DOHH2 (cell line): ENCODE results near the gene PSMG3.

Source experiments
- H3F3A ChIP-seq: fragments of 200-600 bp; sonication (generic), shearing (Covaris generic); 2 replicates; pipeline ENCODE4 v1.6.0; 2016; ENCODE audit warnings: antibody characterized with exemption, mild to moderate bottlenecking; ENCODE audit not compliant: control insufficient read depth, insufficient read depth
- H3K27ac ChIP-seq: fragments of 200-600 bp; sonication (generic); 2 replicates; pipeline ENCODE4 v1.5.1; 2014; ENCODE audit warnings: low read depth, mild to moderate bottlenecking, low read length, moderate library complexity
- H3K27me3 ChIP-seq: fragments of 200-600 bp; sonication (generic); 2 replicates; pipeline ENCODE4 v1.6.1; 2014; ENCODE audit warnings: mild to moderate bottlenecking, low read length, mixed read lengths; ENCODE audit not compliant: control insufficient read depth
- H3K36me3 ChIP-seq: fragments of 200-600 bp; sonication (generic); 2 replicates; pipeline ENCODE4 v1.6.1; 2014; ENCODE audit warnings: mild to moderate bottlenecking, low read length, moderate library complexity, mixed read lengths; ENCODE audit not compliant: control insufficient read depth
- H3K4me1 ChIP-seq: fragments of 200-600 bp; sonication (generic); 2 replicates; pipeline ENCODE4 v1.6.1; 2014; ENCODE audit warnings: mild to moderate bottlenecking, low read length, mixed read lengths; ENCODE audit not compliant: control insufficient read depth
- H3K4me2 ChIP-seq: fragments of 200-600 bp; sonication (generic); 2 replicates; pipeline ENCODE4 v1.6.0; 2014; ENCODE audit warnings: mild to moderate bottlenecking, low read length, moderate library complexity
- H3K4me3 ChIP-seq: fragments of 200-600 bp; sonication (generic); 2 replicates; pipeline ENCODE4 v1.5.1; 2014; ENCODE audit warnings: mild to moderate bottlenecking, low read length, mixed read lengths
- H3K79me2 ChIP-seq: fragments of 200-600 bp; sonication (generic); 2 replicates; pipeline ENCODE4 v1.6.1; 2014; ENCODE audit warnings: mild to moderate bottlenecking, low read length, mixed read lengths; ENCODE audit not compliant: control insufficient read depth
- H3K9me2 ChIP-seq: fragments of 200-600 bp; sonication (generic); replicated peaks from 2 replicates; pipeline ENCODE4 v1.6.1; 2014; ENCODE audit warnings: mild to moderate bottlenecking, low read length, mixed read lengths; ENCODE audit not compliant: control insufficient read depth
- H3K9me3 ChIP-seq: fragments of 200-600 bp; sonication (generic); 2 replicates; pipeline ENCODE4 v1.6.1; 2014; ENCODE audit warnings: antibody characterized with exemption, low read length, mixed read lengths; ENCODE audit not compliant: control insufficient read depth, insufficient read depth
- H4K20me1 ChIP-seq: fragments of 200-600 bp; sonication (generic); 2 replicates; pipeline ENCODE4 v1.6.0; 2014; ENCODE audit warnings: low read depth, mild to moderate bottlenecking, antibody characterized with exemption, low read length, moderate library complexity; ENCODE audit not compliant: control insufficient read depth, insufficient read depth
- CTCF ChIP-seq: fragments of 200-600 bp; sonication (generic); IDR thresholded peaks from one replicate; pipeline ENCODE4 v1.5.1; 2014; ENCODE audit warnings: antibody characterized with exemption, mild to moderate bottlenecking, low read depth, low read length; ENCODE audit not compliant: poor library complexity, severe bottlenecking
- EZH2phosphoT487 ChIP-seq: fragments of 200-600 bp; sonication (generic); IDR thresholded peaks from 2 replicates; pipeline ENCODE4 v1.6.1; 2017; ENCODE audit warnings: borderline replicate concordance, mild to moderate bottlenecking, antibody characterized with exemption, low read length, moderate library complexity, mixed read lengths

Gene PSMG3

DNA sequence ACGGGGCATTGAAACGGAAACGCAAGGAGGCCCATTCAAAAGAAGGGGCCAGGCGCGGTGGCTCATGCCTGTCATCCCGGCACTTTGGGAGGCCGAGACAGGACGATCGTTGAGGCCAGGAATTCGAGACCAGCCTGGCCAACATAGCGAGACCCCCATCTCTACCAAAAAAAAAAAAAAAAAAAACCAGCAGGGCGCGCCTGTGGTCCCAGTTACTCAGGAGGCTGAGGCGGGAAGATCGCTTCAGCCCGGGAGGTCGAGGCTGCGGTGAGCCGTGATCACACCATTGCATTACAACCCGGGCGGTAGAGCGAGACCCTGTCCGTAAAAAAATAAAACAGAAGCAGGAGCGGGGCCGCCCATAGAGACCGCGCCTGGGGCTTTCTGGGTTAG lies 396 bp downstream of the PSMG3 start:
- H3K36me3 ChIP-seq, result peaks cover 25% of the 10 kb centered on the region
- H3K27ac ChIP-seq, result peak overlapping the region; percentile 20
- peak overlapping the region; percentile 69 for H3K4me2 ChIP-seq
- peak overlapping the region; percentile 77 for H3K4me3 ChIP-seq
- H3K9me3 ChIP-seq, result no peaks in the 10 kb centered on the region
- no peak for TF ChIP-seq EZH2phosphoT487
- TF ChIP-seq CTCF, result peak; percentile 5
- H3K9me2 ChIP-seq, result no peaks in the 10 kb centered on the region
- no peaks in the 10 kb centered on the region for H3K27me3 ChIP-seq
- H4K20me1 ChIP-seq, result no peaks in the 10 kb centered on the region
- H3F3A ChIP-seq, result peaks cover 16% of the 10 kb centered on the region; the same call in 1 of the 2 replicates
- peaks cover 27% of the 10 kb centered on the region for H3K4me1 ChIP-seq
- H3K79me2 ChIP-seq, result peaks cover 37% of the 10 kb centered on the region

GRCh38 chr7:1569016-1569415 lies 816 bp downstream of the PSMG3 start:
- Histone ChIP-seq H3K4me3 (peak overlapping the region; percentile 77), H3K27ac (peak overlapping the region; percentile 20; the same call in 1 of the 2 replicates), H3K9me2 (no peaks in the 10 kb centered on the region), H3K36me3 (peaks cover 25% of the 10 kb centered on the region), H4K20me1 (no peaks in the 10 kb centered on the region), H3K4me2 (peak overlapping the region; percentile 69), H3K9me3 (no peaks in the 10 kb centered on the region), H3K79me2 (peaks cover 37% of the 10 kb centered on the region), H3K27me3 (no peaks in the 10 kb centered on the region), H3K4me1 (peaks cover 27% of the 10 kb centered on the region), H3F3A (peaks cover 16% of the 10 kb centered on the region; the same call in 1 of the 2 replicates)
- TF ChIP-seq EZH2phosphoT487, result no peak
- no peak for TF ChIP-seq CTCF

- Histone ChIP-seq H3F3A (peaks cover 12% of the 10 kb centered on the region; the same call in 1 of the 2 replicates), H3K27me3 (no peaks in the 10 kb centered on the region), H3K4me2 (0 out of 2 replicates have a peak overlapping the region, but pooled peaks have one; percentile 8), H4K20me1 (no peaks in the 10 kb centered on the region), H3K79me2 (peaks cover 37% of the 10 kb centered on the region), H3K4me1 (peaks cover 27% of the 10 kb centered on the region), H3K9me3 (no peaks in the 10 kb centered on the region), H3K9me2 (no peaks in the 10 kb centered on the region), H3K36me3 (peaks cover 25% of the 10 kb centered on the region), H3K27ac (no peak overlapping the region), H3K4me3 (no peak overlapping the region)
- TF ChIP-seq CTCF (no peak), EZH2phosphoT487 (no peak)
These were observed 1.8 kb downstream of the PSMG3 start for GRCh38 chr7:1567896-1568510.
